Keratinocyte (primary cell): ENCODE measurements around the gene HRAS. TPM values are rescaled to one million over a fixed set of nuclear protein-coding genes. Genes with fewer than 3 reads are reported as not detected.
A peak's percentile ranks its signal among the peaks of the same experiment; 100 is the strongest.

ENCODE experiments used
- DNase-seq: peaks from one replicate; pipeline ENCODE4 v3.0.0-alpha.2; 2011; ENCODE audit warnings: low read depth, missing footprints, low spot score
- FAIRE-seq: peaks from 2 replicates; lab custom pipeline; 2011; peaks lifted over from hg19 to GRCh38; lab: Jason Lieb, UNC
- H2AFZ ChIP-seq: 2 replicates; pipeline ENCODE4 v1.6.0; 2012; ENCODE audit warnings: low read length, control low read depth, inconsistent platforms; ENCODE audit not compliant: control insufficient read depth
- H3K27ac ChIP-seq: 2 replicates; pipeline ENCODE4 v1.5.1; 2011; ENCODE audit warnings: low read length; ENCODE audit not compliant: control insufficient read depth, insufficient read depth
- H3K27me3 ChIP-seq: 3 replicates; pipeline ENCODE4 v1.6.0; 2011; ENCODE audit warnings: low read length; ENCODE audit not compliant: control insufficient read depth, insufficient read depth; ENCODE audit errors: extremely low read depth
- H3K36me3 ChIP-seq, 2 experiments: 2 replicates in 1 of 2; 3 replicates in 1 of 2; pipeline ENCODE4 v1.5.1; 2011; ENCODE audit warnings: low read length in 2 of 2, mild to moderate bottlenecking in 1 of 2; ENCODE audit not compliant: control insufficient read depth in 2 of 2, insufficient read depth in 2 of 2; ENCODE audit errors: extremely low read depth in 1 of 2
- H3K4me1 ChIP-seq: 3 replicates; pipeline ENCODE4 v1.5.1; 2011; ENCODE audit warnings: low read length; ENCODE audit not compliant: control insufficient read depth, insufficient read depth; ENCODE audit errors: extremely low read depth
- H3K4me2 ChIP-seq: 3 replicates; pipeline ENCODE4 v1.6.0; 2011; ENCODE audit warnings: low read depth, low read length; ENCODE audit not compliant: control insufficient read depth, insufficient read depth; ENCODE audit errors: extremely low read depth
- H3K4me3 ChIP-seq, 3 experiments: fragments of 200-600 bp in 1 of 3; sonication (generic) in 1 of 3; 2 replicates in 2 of 3; 3 replicates in 1 of 3; pipeline ENCODE4 v1.5.1; 2011 to 2016; ENCODE audit warnings: low read length in 3 of 3, mild to moderate bottlenecking in 3 of 3, control low read depth in 2 of 3, inconsistent platforms in 1 of 3, low read depth in 1 of 3, mixed read lengths in 1 of 3, mixed run types in 1 of 3, moderate library complexity in 1 of 3; ENCODE audit not compliant: control insufficient read depth in 2 of 3, insufficient read depth in 2 of 3; ENCODE audit errors: extremely low read depth in 1 of 3
- H3K79me2 ChIP-seq: 2 replicates; pipeline ENCODE4 v1.6.0; 2012; ENCODE audit warnings: low read length; ENCODE audit not compliant: control insufficient read depth, insufficient read depth
- H3K9ac ChIP-seq: 3 replicates; pipeline ENCODE4 v1.6.0; 2011; ENCODE audit warnings: low read length; ENCODE audit not compliant: control insufficient read depth, insufficient read depth; ENCODE audit errors: extremely low read depth
- H3K9me1 ChIP-seq: 3 replicates; pipeline ENCODE4 v1.6.0; 2011; ENCODE audit warnings: low read length; ENCODE audit not compliant: control insufficient read depth, insufficient read depth; ENCODE audit errors: extremely low read depth
- H3K9me3 ChIP-seq: 2 replicates; pipeline ENCODE4 v1.5.1; 2012; ENCODE audit warnings: low read depth, low read length; ENCODE audit not compliant: control insufficient read depth
- H4K20me1 ChIP-seq: 3 replicates; pipeline ENCODE4 v1.6.0; 2011; ENCODE audit warnings: low read length; ENCODE audit not compliant: control insufficient read depth, insufficient read depth; ENCODE audit errors: extremely low read depth
- CTCF ChIP-seq, 3 experiments: IDR thresholded peaks in 1 of 3; conservative IDR thresholded peaks in 1 of 3; optimal IDR thresholded peaks in 1 of 3; 2 replicates in 2 of 3; 3 replicates in 1 of 3; pipeline versions ENCODE3 to v1.5.1; 2011; ENCODE audit warnings: low read length in 3 of 3, mild to moderate bottlenecking in 3 of 3, moderate library complexity in 2 of 3, control low read depth in 1 of 3, inconsistent platforms in 1 of 3; ENCODE audit not compliant: insufficient read depth in 2 of 3; ENCODE audit errors: extremely low read depth in 1 of 3
- EZH2 ChIP-seq: IDR thresholded peaks from one replicate; pipeline ENCODE4 v1.6.1; 2012; ENCODE audit warnings: inconsistent platforms, mild to moderate bottlenecking, low read length, moderate library complexity
- dilution Hi-C: fragments of 300-500 bp; cut with MboI; formaldehyde crosslinking; loops from one replicate; pipeline ENCODE4 v1.7.0; 2020; ENCODE audit warnings: low sequenced_read_pairs; ENCODE audit not compliant: extremely low pct_ligation_motif_present
- polyA plus RNA-seq, 5 experiments: library from polyadenylated mRNA; depleted of rRNA in 3 of 5; stranded (reverse) in 3 of 5; stranded (forward) in 1 of 5; unstranded in 1 of 5; fragments of >200 nt; gene quantifications; 1 replicate in 1 of 5; 2 replicates in 3 of 5; 3 replicates in 1 of 5; pipeline versions ENCODE4 v1.2.1 to v1.2.3, GENCODE V29; 2011 to 2012; ENCODE audit warnings: missing spikeins in 2 of 5, low read depth in 1 of 5, low replicate concordance in 1 of 5

Gene HRAS
- polyA plus RNA-seq, 1 donor (not counting 4 experiments of a cell fraction or from before 2014, with no cell fraction given): 112 TPM

DNA sequence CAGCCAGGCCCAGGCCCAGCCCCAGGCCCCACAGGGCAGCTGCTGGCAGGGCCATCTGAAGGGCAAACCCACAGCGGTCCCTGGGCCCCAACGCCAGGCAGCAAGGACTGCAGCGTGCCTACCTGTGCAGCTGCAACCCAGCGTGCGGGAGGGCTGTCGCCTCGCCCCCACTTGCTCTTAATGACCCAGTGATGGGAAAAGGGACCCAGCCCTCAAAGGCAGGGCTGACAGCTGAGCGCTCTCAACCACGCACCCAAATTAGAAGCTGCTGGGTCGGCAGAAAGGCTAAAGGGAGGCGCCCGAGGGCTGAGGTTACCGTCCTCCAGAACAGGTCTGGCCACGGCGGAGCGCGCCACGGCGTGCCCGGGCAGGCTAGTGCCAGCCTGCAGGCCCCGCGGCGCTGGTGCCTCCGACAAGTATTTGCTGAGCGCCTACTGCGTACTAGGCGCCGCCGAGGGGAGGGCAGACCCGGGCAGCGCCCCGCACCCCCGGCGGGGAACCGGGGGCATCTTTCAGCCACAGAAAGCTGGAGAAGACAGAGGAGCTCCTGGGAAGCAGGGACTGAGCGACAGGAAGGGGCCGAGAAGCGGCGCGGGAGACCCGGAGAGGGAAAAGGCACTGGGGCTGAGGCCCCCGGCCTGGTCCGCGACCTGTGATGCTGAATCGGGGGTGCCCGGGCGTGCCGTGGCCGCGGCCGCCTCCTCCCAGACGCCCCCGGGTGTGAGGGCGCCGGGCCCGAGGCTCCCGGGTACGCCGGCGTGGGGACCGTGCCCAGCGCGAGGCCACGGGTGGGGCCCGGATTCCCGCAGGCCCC, 773 bp downstream of the HRAS start:
- Histone ChIP-seq H4K20me1 (peaks cover 22% of the 10 kb centered on the region), H3K4me2 (peak overlapping the region; percentile 59), H2AFZ (no peak overlapping the region), H3K27me3 (peaks cover 6% of the 10 kb centered on the region), H3K27ac (peak overlapping the region; percentile 82), H3K9me3 (no peaks in the 10 kb centered on the region), H3K4me3 (peak overlapping the region; percentile 74 to 96 (median 83)), H3K4me1 (peaks cover 23% of the 10 kb centered on the region), H3K36me3 (peaks cover 17 to 27% of the 10 kb centered on the region in 2 experiments), H3K79me2 (peaks cover 31% of the 10 kb centered on the region), H3K9ac (peak overlapping the region; percentile 90), H3K9me1 (no peaks in the 10 kb centered on the region)
- no peak for TF ChIP-seq EZH2
- TF ChIP-seq CTCF (optimal IDR thresholded peaks at IDR 0.05 in 1 of 3, IDR thresholded peaks at IDR 0.05 in 1 of 3, conservative IDR thresholded peaks at IDR 0.05 in 1 of 3; ENCODE audit: extremely low read depth in 1 of 3, insufficient read depth in 2 of 3, low read length in 3 of 3): peak in 1 of 3 experiments; percentile 29
- peak; percentile 81 for FAIRE-seq
- dilution Hi-C loops: no loop called here
- DNase-seq: peak; percentile 61

GRCh38 chr11:533586-534395, 1.6 kb downstream of the HRAS start:
- Histone ChIP-seq H3K27ac (no peak overlapping the region), H2AFZ (no peak overlapping the region), H3K4me2 (peak overlapping the region; percentile 59), H3K9me3 (no peaks in the 10 kb centered on the region), H3K4me3 (peak overlapping the region; percentile 74 to 96 (median 83)), H3K4me1 (peaks cover 23% of the 10 kb centered on the region), H4K20me1 (peaks cover 22% of the 10 kb centered on the region), H3K9ac (peak overlapping the region; percentile 90), H3K27me3 (peaks cover 6% of the 10 kb centered on the region), H3K9me1 (no peaks in the 10 kb centered on the region), H3K36me3 (peaks cover 17 to 27% of the 10 kb centered on the region in 2 experiments), H3K79me2 (peaks cover 31% of the 10 kb centered on the region)
- dilution Hi-C loops: no loop called here
- TF ChIP-seq EZH2 (no peak), CTCF (optimal IDR thresholded peaks at IDR 0.05 in 1 of 3, IDR thresholded peaks at IDR 0.05 in 1 of 3, conservative IDR thresholded peaks at IDR 0.05 in 1 of 3; ENCODE audit: extremely low read depth in 1 of 3, insufficient read depth in 2 of 3, low read length in 3 of 3) (no peak)
- DNase-seq: no peak
- no peak for FAIRE-seq
